WTC11 (cell line): ENCODE data around the gene COL19A1. TPM values are rescaled to one million over a fixed set of nuclear protein-coding genes. Genes with fewer than 3 reads are reported as not detected.

Experiments
- ATAC-seq: fragments of 200-7000 bp; cut with Tn5 transposase; 2 replicates; pipeline ENCODE4 v1.10.0; 2021; ENCODE audit warnings: mild to moderate bottlenecking, moderate library complexity
- CTCF ChIA-PET: fragments of 300-600 bp; sonication (Branson Sonifier 250); formaldehyde crosslinking; loops from one replicate; lab custom pipeline; 2021; ENCODE audit warnings: antibody characterized with exemption; lab: Charles Lee
- POLR2A ChIA-PET: fragments of 350-600 bp; sonication (Branson Sonifier 250); formaldehyde crosslinking; loops from one replicate; lab custom pipeline; 2021; ENCODE audit warnings: antibody characterized with exemption; lab: Charles Lee
- DNase-seq: peaks from one replicate; pipeline ENCODE4 v3.0.0; 2021; ENCODE audit warnings: low spot score
- H3K27ac Mint-ChIP-seq: 2 replicates; pipeline ENCODE4 v1.8.0; 2021; ENCODE audit warnings: mixed read lengths
- H3K27me3 Mint-ChIP-seq: 2 replicates; pipeline ENCODE4 v1.8.0; 2021; ENCODE audit warnings: low read depth, mild to moderate bottlenecking, moderate library complexity, mixed read lengths
- H3K36me3 Mint-ChIP-seq: 2 replicates; pipeline ENCODE4 v1.8.0; 2021; ENCODE audit warnings: mixed read lengths
- H3K4me1 Mint-ChIP-seq: 2 replicates; pipeline ENCODE4 v1.8.0; 2022; ENCODE audit warnings: mixed read lengths
- H3K4me3 Mint-ChIP-seq: 2 replicates; pipeline ENCODE4 v1.8.0; 2021; ENCODE audit warnings: mild to moderate bottlenecking, moderate library complexity, mixed read lengths
- H3K9me3 Mint-ChIP-seq: 2 replicates; pipeline ENCODE4 v1.8.0; 2021; ENCODE audit warnings: mixed read lengths
- AR ChIP-seq: fragments of 250-450 bp; sonication (Bioruptor Pico); IDR thresholded peaks from 2 replicates; pipeline ENCODE4 v1.9.0; 2021; ENCODE audit warnings: mild to moderate bottlenecking
- ATF3 ChIP-seq: sonication (generic); formaldehyde crosslinking; conservative IDR thresholded peaks from 2 replicates; pipeline ENCODE4 v1.8.1; 2022; ENCODE audit warnings: mild to moderate bottlenecking, missing genetic modification reagents
- CREM ChIP-seq: sonication (generic); formaldehyde crosslinking; IDR thresholded peaks from 2 replicates; pipeline ENCODE4 v1.8.1; 2022; ENCODE audit warnings: mild to moderate bottlenecking, missing genetic modification reagents, moderate library complexity
- CTCF ChIP-seq: fragments of 200-600 bp; IDR thresholded peaks from 2 replicates; pipeline ENCODE4 v1.8.0; 2022; ENCODE audit warnings: antibody characterized with exemption
- E2F5 ChIP-seq: sonication (generic); formaldehyde crosslinking; IDR thresholded peaks from 2 replicates; pipeline ENCODE4 v1.8.1; 2022; ENCODE audit warnings: mild to moderate bottlenecking, moderate library complexity, missing genetic modification reagents
- MAX ChIP-seq: sonication (generic); formaldehyde crosslinking; IDR thresholded peaks from 2 replicates; pipeline ENCODE4 v1.8.0; 2022; ENCODE audit warnings: mild to moderate bottlenecking, missing genetic modification reagents
- NFATC4 ChIP-seq: fragments of 250-450 bp; sonication (Bioruptor Pico); IDR thresholded peaks from 2 replicates; pipeline ENCODE4 v1.9.0; 2021; ENCODE audit warnings: mild to moderate bottlenecking
- NFYB ChIP-seq: sonication (generic); formaldehyde crosslinking; conservative IDR thresholded peaks from 2 replicates; pipeline ENCODE4 v1.8.0; 2022; ENCODE audit warnings: low read depth, missing genetic modification reagents
- NR2C2 ChIP-seq: sonication (generic); formaldehyde crosslinking; IDR thresholded peaks from 2 replicates; pipeline ENCODE4 v1.8.0; 2022; ENCODE audit warnings: mild to moderate bottlenecking, missing genetic modification reagents
- NR3C1 ChIP-seq: sonication (generic); formaldehyde crosslinking; conservative IDR thresholded peaks from 2 replicates; pipeline ENCODE4 v1.8.1; 2023; ENCODE audit warnings: low read depth, mild to moderate bottlenecking, missing genetic modification reagents
- RELA ChIP-seq: sonication (generic); formaldehyde crosslinking; IDR thresholded peaks from 2 replicates; pipeline ENCODE4 v1.8.1; 2022; ENCODE audit warnings: missing genetic modification reagents, mild to moderate bottlenecking, borderline replicate concordance
- STAT6 ChIP-seq: sonication (generic); formaldehyde crosslinking; conservative IDR thresholded peaks from 2 replicates; pipeline ENCODE4 v1.8.1; 2023; ENCODE audit warnings: mild to moderate bottlenecking, low read depth, missing genetic modification reagents, moderate library complexity
- TEAD1 ChIP-seq: sonication (generic); formaldehyde crosslinking; IDR thresholded peaks from 2 replicates; pipeline ENCODE4 v1.8.0; 2022; ENCODE audit warnings: mild to moderate bottlenecking, missing genetic modification reagents
- USF2 ChIP-seq: sonication (generic); formaldehyde crosslinking; IDR thresholded peaks from 2 replicates; pipeline ENCODE4 v1.8.1; 2023; ENCODE audit warnings: mild to moderate bottlenecking, missing genetic modification reagents, moderate library complexity
- ZBTB21 ChIP-seq: sonication (generic); formaldehyde crosslinking; IDR thresholded peaks from 2 replicates; pipeline ENCODE4 v1.8.1; 2023; ENCODE audit warnings: mild to moderate bottlenecking, missing genetic modification reagents, borderline replicate concordance
- ZBTB43 ChIP-seq: sonication (generic); formaldehyde crosslinking; IDR thresholded peaks from 2 replicates; pipeline ENCODE4 v1.8.1; 2023; ENCODE audit warnings: mild to moderate bottlenecking, missing genetic modification reagents
- total RNA-seq: library from RNA; stranded (reverse); gene quantifications from 3 replicates; pipeline ENCODE4 v1.2.3, GENCODE V29; 2021

The COL19A1 gene
- total RNA-seq, 1 experiment from 2014 or later: not detected

- DNase-seq (no peak), ATAC-seq (no peak)
- H3K4me3 Mint-ChIP-seq: no peak overlapping the region
- no peaks in the 10 kb centered on the region for H3K4me1 Mint-ChIP-seq
- H3K27me3 Mint-ChIP-seq: no peaks in the 10 kb centered on the region
- ChIA-PET POLR2A (no interaction called here), CTCF (interaction anchor here (1.1 to 3.1 kb wide), 23 partner anchors 9 to 734 kb away, joined by 3 to 83 read pairs (median 7); no protein-coding TSS in a partner anchor)
- H3K27ac Mint-ChIP-seq: no peak overlapping the region
- H3K36me3 Mint-ChIP-seq: no peaks in the 10 kb centered on the region
- no peak for TF ChIP-seq STAT6 (CRISPR knock-in tag)
- no peak for TF ChIP-seq AR (CRISPR knock-in tag)
- TF ChIP-seq CREM (CRISPR knock-in tag): no peak
- no peak for TF ChIP-seq MAX (CRISPR knock-in tag)
- TF ChIP-seq NFATC4 (CRISPR knock-in tag): no peak
- TF ChIP-seq NR3C1: no peak
- TF ChIP-seq ATF3: no peak
- TF ChIP-seq RELA (CRISPR knock-in tag): no peak
- TF ChIP-seq TEAD1 (CRISPR knock-in tag): no peak
- no peak for TF ChIP-seq ZBTB43
- H3K9me3 Mint-ChIP-seq: no peaks in the 10 kb centered on the region
These were observed 355.5 kb downstream of the COL19A1 start for GRCh38 chr6:70221715-70222438.

GRCh38 chr6:70222439-70222749, 356.0 kb downstream of the COL19A1 start:
- DNase-seq: no peak
- Mint-ChIP-seq H3K4me3 (no peak overlapping the region), H3K27me3 (no peaks in the 10 kb centered on the region), H3K36me3 (no peaks in the 10 kb centered on the region), H3K4me1 (no peaks in the 10 kb centered on the region), H3K27ac (no peak overlapping the region), H3K9me3 (no peaks in the 10 kb centered on the region)
- POLR2A ChIA-PET: no interaction called here
- TF ChIP-seq NR2C2 (CRISPR knock-in tag): no peak
- no peak for TF ChIP-seq ATF3
- no peak for TF ChIP-seq NFYB (CRISPR knock-in tag)
- no peak for TF ChIP-seq ZBTB43
- no peak for TF ChIP-seq USF2 (CRISPR knock-in tag)
- TF ChIP-seq CTCF: no peak
- no peak for TF ChIP-seq ZBTB21 (CRISPR knock-in tag)
- TF ChIP-seq NR3C1: no peak
- no peak for TF ChIP-seq E2F5 (CRISPR knock-in tag)
- ATAC-seq: no peak
- CTCF ChIA-PET: interaction anchor here (1.0 to 3.1 kb wide), 2 partner anchors 147 to 148 kb away, joined by 3 to 83 read pairs; no protein-coding TSS in a partner anchor
